HepG2 (cell line): ENCODE measurements around the gene LDLRAD4. TPM values are rescaled to one million over a fixed set of nuclear protein-coding genes. Genes with fewer than 3 reads are reported as not detected.

Source experiments
- ATAC-seq: fragments of 200-7000 bp; cut with Tn5 transposase; 3 replicates; pipeline ENCODE4 v1.9.1; 2020; ENCODE audit warnings: mild to moderate bottlenecking, moderate library complexity
- BruUV-seq: library from RNA; stranded (reverse); fragments of 400-500 nt; replicated peaks from 2 replicates; lab custom pipeline; 2021; lab: Mats Ljungman, UMichigan
- CTCF ChIA-PET: fragments of 300-600 bp; formaldehyde crosslinking; extraction: SDS; loops from one replicate; lab custom pipeline; 2021; ENCODE audit warnings: low total read pairs, inconsistent platforms, low intra/inter-chr PET ratio; lab: Yijun Ruan, JAX
- POLR2A ChIA-PET: fragments of 350-600 bp; sonication (Branson Sonifier 250); formaldehyde crosslinking; loops from one replicate; lab custom pipeline; 2020; ENCODE audit warnings: antibody characterized with exemption, inconsistent platforms; lab: Yijun Ruan, JAX
- DNase-seq: peaks from one replicate; pipeline ENCODE4 v3.0.0-alpha.2; 2015; ENCODE audit warnings: low spot score
- FAIRE-seq: peaks from 3 replicates; lab custom pipeline; 2011; peaks lifted over from hg19 to GRCh38; lab: Jason Lieb, UNC
- H2AFZ ChIP-seq: one replicate; pipeline ENCODE4 v1.6.1; 2011; ENCODE audit warnings: low read length, inconsistent platforms
- H3K27ac ChIP-seq: fragments of 300-600 bp; 3 replicates; pipeline ENCODE4 v1.8.0; 2011; ENCODE audit warnings: mixed run types, mild to moderate bottlenecking, mixed read lengths, low read length, inconsistent platforms; ENCODE audit not compliant: insufficient read depth; ENCODE audit errors: extremely low read length
- H3K27me3 ChIP-seq, 2 experiments: fragments of 200-600 bp in 1 of 2; 2 replicates in 1 of 2; 3 replicates in 1 of 2; pipeline versions ENCODE4 v1.6.0 to v1.8.0; 2011; ENCODE audit warnings: low read length in 2 of 2, mild to moderate bottlenecking in 2 of 2, moderate library complexity in 2 of 2, inconsistent platforms in 1 of 2; ENCODE audit not compliant: insufficient read depth in 2 of 2, control insufficient read depth in 1 of 2
- H3K36me3 ChIP-seq, 2 experiments: fragments of 200-600 bp in 1 of 2; replicated peaks in 1 of 2; 2 replicates in 1 of 2; 3 replicates in 1 of 2; pipeline versions ENCODE4 v1.5.1 to v1.8.0; 2011; ENCODE audit warnings: low read length in 2 of 2, inconsistent platforms in 1 of 2; ENCODE audit not compliant: insufficient read depth in 2 of 2, control insufficient read depth in 1 of 2
- H3K4me1 ChIP-seq: 2 replicates; pipeline ENCODE4 v1.5.1; 2012; ENCODE audit warnings: low read length, inconsistent platforms; ENCODE audit not compliant: insufficient read depth
- H3K4me2 ChIP-seq: 2 replicates; pipeline ENCODE4 v1.6.0; 2011; ENCODE audit warnings: low read depth, low read length, inconsistent platforms
- H3K4me3 ChIP-seq, 3 experiments: fragments of 200-600 bp in 1 of 3; sonication (generic), shearing (Covaris generic) in 1 of 3; replicated peaks in 1 of 3; 2 replicates each; pipeline ENCODE4 v1.5.1; 2011 to 2016; ENCODE audit warnings: low read length in 3 of 3, inconsistent platforms in 2 of 3, low read depth in 2 of 3, mild to moderate bottlenecking in 2 of 3, control low read depth in 1 of 3, mixed read lengths in 1 of 3; ENCODE audit not compliant: insufficient read depth in 1 of 3
- H3K79me2 ChIP-seq: one replicate; pipeline ENCODE4 v1.6.1; 2011; ENCODE audit warnings: low read length, inconsistent platforms; ENCODE audit not compliant: insufficient read depth
- H3K9ac ChIP-seq: 2 replicates; pipeline ENCODE4 v1.6.0; 2011; ENCODE audit warnings: mild to moderate bottlenecking, low read depth, low read length, inconsistent platforms; ENCODE audit not compliant: insufficient read depth
- H3K9me3 ChIP-seq: 2 replicates; pipeline ENCODE4 v1.5.1; 2012; ENCODE audit warnings: mild to moderate bottlenecking, low read length
- H4K20me1 ChIP-seq: 2 replicates; pipeline ENCODE4 v1.6.0; 2011; ENCODE audit warnings: inconsistent platforms, mild to moderate bottlenecking, low read length, moderate library complexity; ENCODE audit not compliant: insufficient read depth
- MEIS2 ChIP-seq: sonication (generic); formaldehyde crosslinking; IDR thresholded peaks from 2 replicates; pipeline ENCODE4 v1.9.0; 2021; ENCODE audit warnings: mild to moderate bottlenecking, missing genetic modification reagents
- NFE2 ChIP-seq: sonication (generic); formaldehyde crosslinking; IDR thresholded peaks from 2 replicates; pipeline ENCODE4 v1.4.0; 2020; ENCODE audit warnings: missing genetic modification reagents
- PCBP2 ChIP-seq: fragments of 200-400 bp; formaldehyde crosslinking; optimal IDR thresholded peaks from 2 replicates; pipeline ENCODE3; 2018; ENCODE audit warnings: low read length, low read depth; ENCODE audit not compliant: poor library complexity, severe bottlenecking
- RAD21 ChIP-seq: fragments of 450-650 bp; formaldehyde crosslinking; IDR thresholded peaks from 2 replicates; pipeline ENCODE4 v1.5.0; 2020; ENCODE audit warnings: mild to moderate bottlenecking
- RBFOX2 ChIP-seq: fragments of 200-400 bp; formaldehyde crosslinking; IDR thresholded peaks from 2 replicates; pipeline ENCODE4 v1.6.1; 2017; ENCODE audit warnings: low read depth, mild to moderate bottlenecking, low read length
- TRIM24 ChIP-seq: sonication (generic); formaldehyde crosslinking; IDR thresholded peaks from 2 replicates; pipeline ENCODE4 v1.8.0; 2022; ENCODE audit warnings: mild to moderate bottlenecking, missing genetic modification reagents
- ZBTB21 ChIP-seq: sonication (generic); formaldehyde crosslinking; IDR thresholded peaks from 2 replicates; pipeline ENCODE4 v1.4.0; 2020; ENCODE audit warnings: missing genetic modification reagents
- ZBTB7B ChIP-seq: sonication (generic); formaldehyde crosslinking; IDR thresholded peaks from 2 replicates; pipeline ENCODE4 v1.4.0; 2020; ENCODE audit warnings: missing genetic modification reagents
- ZNF333 ChIP-seq: sonication (generic); formaldehyde crosslinking; IDR thresholded peaks from 2 replicates; pipeline ENCODE4 v1.4.0; 2020; ENCODE audit warnings: mild to moderate bottlenecking, missing genetic modification reagents, borderline replicate concordance
- ZSCAN21 ChIP-seq: sonication (generic); formaldehyde crosslinking; IDR thresholded peaks from 2 replicates; pipeline ENCODE4 v1.8.0; 2022; ENCODE audit warnings: mild to moderate bottlenecking, missing genetic modification reagents, moderate library complexity, borderline replicate concordance
- WGBS: methylation state at CpG from one replicate; pipeline ENCODE4 v1.1.6; 2017; ENCODE audit warnings: low lambda C conversion rate; 5-methylcytosine and 5-hydroxymethylcytosine counted together
- in situ Hi-C: cut with HindIII; loops from 2 replicates; pipeline ENCODE4 v1.10.0; 2017; ENCODE audit warnings: low pct_unique_long_range_greater_than_20kb; ENCODE audit not compliant: extremely low pct_ligation_motif_present
- intact Hi-C: fragments of 100-400 bp; cut with micrococcal nuclease; formaldehyde crosslinking; loops from one replicate; pipeline ENCODE4 v1.10.0; 2022; ENCODE audit not compliant: unreplicated experiment
- polyA plus RNA-seq, 8 experiments: library from polyadenylated mRNA; depleted of rRNA in 3 of 8; stranded (reverse) in 7 of 8; unstranded in 1 of 8; fragments of >200 nt; fragmentation: Illumina TruSeq in 4 of 8; extraction: Trizol in 4 of 8; gene quantifications; 2 replicates each; pipeline versions ENCODE4 v1.2.1 to v1.2.3, GENCODE V29; 2011 to 2016; ENCODE audit warnings: low read depth in 4 of 8, missing spikeins in 1 of 8, mixed read lengths in 1 of 8; ENCODE audit not compliant: insufficient read depth in 1 of 8
- total RNA-seq, 5 experiments: library from RNA; depleted of rRNA; stranded (reverse); fragments of >200 nt; fragmentation: Illumina TruSeq; extraction: Trizol; gene quantifications; 2 replicates each; pipeline ENCODE4 v1.2.3, GENCODE V29; 2016; ENCODE audit warnings: low read depth in 1 of 5
- TF ChIP-seq, protein P1 (sequence below): sonication (generic); formaldehyde crosslinking; IDR thresholded peaks from 2 replicates; pipeline ENCODE4 v1.4.0; 2020; ENCODE audit warnings: mild to moderate bottlenecking, missing genetic modification reagents
- TF ChIP-seq, protein P2 (sequence below): sonication (generic); IDR thresholded peaks from 2 replicates; pipeline ENCODE4 v1.6.1; 2016; ENCODE audit warnings: low read depth, borderline replicate concordance
- TF ChIP-seq, protein P3 (sequence below): sonication (generic); formaldehyde crosslinking; IDR thresholded peaks from 2 replicates; pipeline ENCODE4 v1.4.0; 2020; ENCODE audit warnings: missing genetic modification reagents
- TF ChIP-seq, protein P4 (sequence below): sonication (generic); formaldehyde crosslinking; IDR thresholded peaks from 2 replicates; pipeline ENCODE4 v1.8.0; 2022; ENCODE audit warnings: mild to moderate bottlenecking, missing genetic modification reagents, moderate library complexity

The LDLRAD4 gene
- total and polyA plus RNA-seq, 2 of the 13 experiments (the other 11 are each of a cell fraction or from before 2014, with no cell fraction given): 13.6 to 20.9 TPM

DNA sequence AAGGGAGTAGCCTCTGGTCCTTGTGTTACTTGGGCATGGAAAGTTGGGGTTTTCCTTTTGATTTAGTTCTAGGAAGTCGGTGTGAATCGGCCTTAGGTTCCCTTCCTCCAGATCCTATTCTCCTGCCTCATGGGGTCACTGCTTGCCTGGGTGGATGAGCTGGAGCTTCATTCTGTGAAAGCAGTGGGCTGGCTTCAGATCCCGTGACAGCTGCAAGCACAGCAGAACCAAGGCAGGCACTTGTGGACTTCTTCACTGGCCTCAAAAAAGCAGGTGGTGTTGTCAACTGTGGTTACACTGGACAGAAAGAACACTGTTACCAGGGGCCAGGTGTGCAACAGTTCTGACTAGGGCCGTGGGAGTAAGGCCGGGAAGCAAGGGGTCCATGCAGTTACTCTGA, 243.4 kb downstream of the LDLRAD4 start:
- ATAC-seq: no peak
- Histone ChIP-seq H3K27me3 (no peaks in the 10 kb centered on the region), H3K79me2 (no peaks in the 10 kb centered on the region), H3K4me1 (peaks cover 19% of the 10 kb centered on the region), H3K4me2 (no peak overlapping the region), H4K20me1 (no peaks in the 10 kb centered on the region), H3K9me3 (no peaks in the 10 kb centered on the region), H3K36me3 (no peaks in the 10 kb centered on the region), H3K4me3 (no peak overlapping the region), H3K27ac (no peak overlapping the region), H2AFZ (no peak overlapping the region), H3K9ac (no peak overlapping the region)
- WGBS: 92% methylated on average over 5 of the region's 5 CpGs
- intact Hi-C loops (no loop called here), in situ Hi-C loops (no loop called here)
- no peak for FAIRE-seq
- DNase-seq: no peak
- CTCF ChIA-PET: no interaction called here
- TF ChIP-seq MEIS2 (CRISPR knock-in tag) (no peak), PCBP2 (no peak), ZBTB21 (CRISPR knock-in tag) (no peak), ZSCAN21 (CRISPR knock-in tag) (no peak), RBFOX2 (no peak), ZNF333 (CRISPR knock-in tag) (no peak), NFE2 (CRISPR knock-in tag) (no peak), RAD21 (CRISPR knock-in tag) (no peak), ZBTB7B (CRISPR knock-in tag) (no peak), TRIM24 (CRISPR knock-in tag) (no peak)
- TF ChIP-seq, protein P1, sequence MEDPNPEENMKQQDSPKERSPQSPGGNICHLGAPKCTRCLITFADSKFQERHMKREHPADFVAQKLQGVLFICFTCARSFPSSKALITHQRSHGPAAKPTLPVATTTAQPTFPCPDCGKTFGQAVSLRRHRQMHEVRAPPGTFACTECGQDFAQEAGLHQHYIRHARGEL (CRISPR knock-in tag): no peak
- TF ChIP-seq, protein P2, sequence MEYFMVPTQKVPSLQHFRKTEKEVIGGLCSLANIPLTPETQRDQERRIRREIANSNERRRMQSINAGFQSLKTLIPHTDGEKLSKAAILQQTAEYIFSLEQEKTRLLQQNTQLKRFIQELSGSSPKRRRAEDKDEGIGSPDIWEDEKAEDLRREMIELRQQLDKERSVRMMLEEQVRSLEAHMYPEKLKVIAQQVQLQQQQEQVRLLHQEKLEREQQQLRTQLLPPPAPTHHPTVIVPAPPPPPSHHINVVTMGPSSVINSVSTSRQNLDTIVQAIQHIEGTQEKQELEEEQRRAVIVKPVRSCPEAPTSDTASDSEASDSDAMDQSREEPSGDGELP: no peak
- TF ChIP-seq, protein P3, sequence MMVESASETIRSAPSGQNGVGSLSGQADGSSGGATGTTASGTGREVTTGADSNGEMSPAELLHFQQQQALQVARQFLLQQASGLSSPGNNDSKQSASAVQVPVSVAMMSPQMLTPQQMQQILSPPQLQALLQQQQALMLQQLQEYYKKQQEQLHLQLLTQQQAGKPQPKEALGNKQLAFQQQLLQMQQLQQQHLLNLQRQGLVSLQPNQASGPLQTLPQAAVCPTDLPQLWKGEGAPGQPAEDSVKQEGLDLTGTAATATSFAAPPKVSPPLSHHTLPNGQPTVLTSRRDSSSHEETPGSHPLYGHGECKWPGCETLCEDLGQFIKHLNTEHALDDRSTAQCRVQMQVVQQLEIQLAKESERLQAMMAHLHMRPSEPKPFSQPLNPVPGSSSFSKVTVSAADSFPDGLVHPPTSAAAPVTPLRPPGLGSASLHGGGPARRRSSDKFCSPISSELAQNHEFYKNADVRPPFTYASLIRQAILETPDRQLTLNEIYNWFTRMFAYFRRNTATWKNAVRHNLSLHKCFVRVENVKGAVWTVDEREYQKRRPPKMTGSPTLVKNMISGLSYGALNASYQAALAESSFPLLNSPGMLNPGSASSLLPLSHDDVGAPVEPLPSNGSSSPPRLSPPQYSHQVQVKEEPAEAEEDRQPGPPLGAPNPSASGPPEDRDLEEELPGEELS (CRISPR knock-in tag): no peak
- TF ChIP-seq, protein P4, sequence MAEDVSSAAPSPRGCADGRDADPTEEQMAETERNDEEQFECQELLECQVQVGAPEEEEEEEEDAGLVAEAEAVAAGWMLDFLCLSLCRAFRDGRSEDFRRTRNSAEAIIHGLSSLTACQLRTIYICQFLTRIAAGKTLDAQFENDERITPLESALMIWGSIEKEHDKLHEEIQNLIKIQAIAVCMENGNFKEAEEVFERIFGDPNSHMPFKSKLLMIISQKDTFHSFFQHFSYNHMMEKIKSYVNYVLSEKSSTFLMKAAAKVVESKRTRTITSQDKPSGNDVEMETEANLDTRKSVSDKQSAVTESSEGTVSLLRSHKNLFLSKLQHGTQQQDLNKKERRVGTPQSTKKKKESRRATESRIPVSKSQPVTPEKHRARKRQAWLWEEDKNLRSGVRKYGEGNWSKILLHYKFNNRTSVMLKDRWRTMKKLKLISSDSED (CRISPR knock-in tag): no peak
- BruUV-seq: no TSS peak
- POLR2A ChIA-PET: no interaction called here
